HG03066 (cell line): ENCODE results near the gene GABRG3.

Experiments
- ATAC-seq: cut with Tn5 transposase; IDR thresholded peaks from one replicate; pipeline ENCODE4 v1.9.1; 2021; ENCODE audit warnings: low read depth; ENCODE audit not compliant: unreplicated experiment

GABRG3 gene

DNA sequence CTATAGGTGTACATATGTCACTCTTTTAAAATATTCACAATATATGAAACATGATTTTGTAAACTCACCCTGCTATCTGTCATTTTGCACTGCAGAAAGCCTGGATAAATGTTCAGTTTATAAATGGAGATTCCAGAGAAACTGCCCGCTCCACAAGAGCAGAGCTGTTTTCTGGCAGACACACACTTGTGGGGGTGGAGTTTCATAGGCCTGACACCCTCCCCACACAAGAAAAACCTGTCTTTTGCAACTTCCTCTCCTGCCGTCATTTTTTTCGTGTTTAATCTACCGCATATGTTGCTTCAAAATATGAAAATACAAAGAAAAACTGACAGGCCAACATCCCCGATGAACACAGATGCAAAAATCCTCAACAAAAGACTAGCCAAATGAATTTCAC is 479.0 kb downstream of the GABRG3 start:
- ATAC-seq = no peak

- ATAC-seq = no peak
Observed at GRCh38 chr15:27454281-27455075, 483.5 kb downstream of the GABRG3 start.

- ATAC-seq = no peak
Observed at GRCh38 chr15:27456807-27457206, 485.8 kb downstream of the GABRG3 start.

- no peak for ATAC-seq
Observed at GRCh38 chr15:27457766-27458165, 486.8 kb downstream of the GABRG3 start.

DNA sequence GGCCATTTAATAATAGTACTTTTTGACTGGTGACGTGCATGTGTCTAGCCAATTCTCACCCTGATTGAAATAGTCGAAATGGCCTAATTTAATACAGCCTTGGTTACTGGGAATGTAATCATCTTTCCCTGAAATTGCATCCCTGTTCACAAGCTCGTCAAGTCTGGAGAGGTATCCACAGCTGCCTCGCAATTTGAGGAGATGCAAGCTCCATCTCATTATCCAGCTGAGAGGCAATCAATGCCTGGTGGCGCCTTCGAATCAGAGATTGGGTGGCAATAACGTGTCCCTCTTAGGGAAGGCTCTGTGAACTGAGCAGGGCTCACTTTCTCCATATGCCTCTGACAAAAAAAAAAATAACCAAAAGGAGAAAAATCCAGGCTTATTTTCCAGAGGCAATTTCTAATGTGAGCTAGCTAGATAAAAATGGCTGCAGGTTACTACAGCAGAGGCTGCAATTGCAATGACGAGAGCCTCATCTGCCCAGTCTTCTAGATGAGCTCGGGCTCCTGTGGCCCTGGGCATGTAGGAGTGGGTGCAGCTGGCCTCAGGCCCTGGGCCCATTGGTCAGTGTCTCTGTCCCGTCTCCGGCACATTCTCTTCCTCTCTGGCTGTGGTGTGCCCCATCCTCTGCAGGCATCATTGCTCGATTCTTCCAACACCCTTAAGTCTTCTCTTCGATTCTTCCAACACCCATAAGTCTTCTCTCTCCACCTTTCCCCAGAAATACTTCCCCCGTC is 487.5 kb downstream of the GABRG3 start:
- no peak for ATAC-seq

- ATAC-seq = no peak
Observed at GRCh38 chr15:27459836-27460235, 488.9 kb downstream of the GABRG3 start.

DNA sequence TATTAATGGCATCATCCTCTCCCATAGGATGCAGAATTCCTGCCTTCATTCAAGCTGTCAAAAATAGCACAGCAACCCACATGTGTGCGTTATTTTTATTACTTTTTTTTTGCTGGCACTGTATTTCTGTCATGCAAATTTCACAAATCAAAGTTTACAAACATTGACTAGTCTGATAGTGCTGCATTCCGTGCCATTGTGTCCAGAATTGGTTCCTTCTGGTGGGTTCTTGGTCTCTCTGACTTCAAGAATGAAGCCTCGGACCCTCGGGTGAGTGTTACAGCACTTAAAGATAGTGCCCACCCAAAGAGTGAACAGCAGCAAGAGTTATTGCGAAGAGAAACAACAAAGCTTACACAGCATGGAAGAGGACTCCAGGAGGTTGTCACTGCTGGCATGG is 490.2 kb downstream of the GABRG3 start:
- no peak for ATAC-seq

DNA sequence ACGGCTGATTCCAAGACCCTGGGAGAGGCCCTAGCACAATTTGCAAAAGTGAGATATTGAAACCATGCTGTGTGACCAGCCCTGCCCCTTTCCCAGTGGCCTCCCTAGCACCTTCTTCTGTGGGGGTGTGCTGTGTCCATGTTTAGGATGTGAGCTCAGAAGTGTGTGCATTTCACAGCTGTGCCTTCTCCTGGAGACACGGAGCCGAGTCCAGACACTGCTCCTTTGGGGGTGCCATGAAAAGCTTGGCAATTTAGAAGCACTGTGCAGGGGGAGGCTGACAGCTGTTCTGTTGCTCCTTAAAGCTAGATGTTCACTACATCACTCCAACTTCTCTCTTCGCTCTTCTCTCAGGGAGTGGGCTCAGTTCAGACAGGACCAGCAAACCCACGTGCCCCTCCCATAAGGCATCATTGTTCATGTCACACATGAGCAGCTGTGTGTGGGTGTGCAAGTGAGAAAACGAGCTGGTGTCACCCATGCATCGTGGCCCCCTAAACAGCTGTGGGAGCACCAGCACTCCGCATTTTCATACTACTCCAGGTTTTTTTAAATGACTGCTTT is 492.6 kb downstream of the GABRG3 start:
- no peak for ATAC-seq

DNA sequence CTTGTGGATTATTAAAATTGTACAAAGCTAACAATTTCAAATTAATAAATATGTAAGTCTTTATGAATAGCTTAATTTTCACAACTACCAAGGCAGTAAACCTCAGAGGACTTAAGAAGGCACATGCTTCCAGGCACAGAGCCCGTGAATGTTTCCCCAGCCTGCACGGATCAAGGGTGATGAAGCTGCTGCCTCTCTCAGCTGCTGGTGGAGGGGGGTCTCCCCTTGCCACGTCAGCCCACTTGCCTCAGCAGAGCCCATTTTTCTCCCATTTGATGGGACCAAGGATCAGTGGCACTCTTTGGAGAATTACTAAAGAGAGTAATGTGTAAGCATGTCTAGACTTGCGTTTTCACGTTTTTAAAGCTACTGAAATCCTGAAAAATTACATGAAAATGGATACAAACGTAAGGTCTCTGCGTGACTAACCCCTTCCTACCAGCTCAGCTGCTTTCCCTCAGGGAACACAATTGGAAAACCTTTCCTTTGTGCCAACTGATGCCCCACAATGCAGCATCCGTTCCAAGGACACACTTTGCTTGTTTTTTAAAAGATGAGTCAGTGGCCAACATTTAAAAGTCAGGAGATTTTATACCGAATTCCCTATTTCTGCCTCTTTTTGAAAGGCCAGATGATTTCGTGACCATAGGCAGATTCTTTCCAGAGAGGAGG is 494.1 kb downstream of the GABRG3 start:
- ATAC-seq = no peak

DNA sequence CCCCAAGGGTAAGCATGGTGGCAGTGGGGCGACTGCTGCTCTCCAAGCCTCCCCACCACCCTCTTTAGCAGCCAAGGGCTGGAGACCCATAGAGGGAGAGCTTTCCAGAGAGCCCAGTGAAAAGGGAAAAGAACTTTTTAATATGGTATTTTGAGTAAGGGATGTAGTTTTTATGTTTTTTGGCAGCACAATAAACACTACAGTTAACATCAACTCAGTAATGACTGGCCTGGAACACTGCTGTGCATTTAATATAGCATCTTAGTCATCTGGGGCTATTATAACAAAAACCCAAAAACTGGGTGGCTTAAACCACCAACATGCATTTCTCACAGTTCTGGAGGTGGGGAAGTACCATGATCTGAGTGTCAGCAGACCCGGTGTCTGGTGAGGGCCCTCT is 495.8 kb downstream of the GABRG3 start:
- no peak for ATAC-seq

- ATAC-seq = no peak
Observed at GRCh38 chr15:27468151-27468591, 497.2 kb downstream of the GABRG3 start.

GRCh38 chr15:27473845-27474244 is 502.9 kb downstream of the GABRG3 start:
- ATAC-seq = no peak

DNA sequence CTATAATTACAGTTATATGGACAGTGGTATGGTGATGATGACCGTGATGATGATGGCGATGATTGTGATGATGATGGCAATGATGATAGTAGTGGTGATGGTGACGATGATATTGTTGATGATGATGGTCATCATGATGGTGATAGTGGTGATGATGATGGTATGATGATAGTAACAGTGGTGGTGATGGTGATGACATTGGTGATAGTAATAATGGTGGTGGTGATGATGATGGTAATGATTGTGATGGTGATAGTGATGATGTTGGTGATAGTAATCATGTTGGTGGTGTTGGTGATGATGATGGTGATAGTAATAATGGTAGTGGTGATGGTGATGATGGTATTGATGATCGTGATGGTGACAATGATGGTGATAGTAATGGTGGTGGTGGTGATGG is 504.4 kb downstream of the GABRG3 start:
- no peak for ATAC-seq

DNA sequence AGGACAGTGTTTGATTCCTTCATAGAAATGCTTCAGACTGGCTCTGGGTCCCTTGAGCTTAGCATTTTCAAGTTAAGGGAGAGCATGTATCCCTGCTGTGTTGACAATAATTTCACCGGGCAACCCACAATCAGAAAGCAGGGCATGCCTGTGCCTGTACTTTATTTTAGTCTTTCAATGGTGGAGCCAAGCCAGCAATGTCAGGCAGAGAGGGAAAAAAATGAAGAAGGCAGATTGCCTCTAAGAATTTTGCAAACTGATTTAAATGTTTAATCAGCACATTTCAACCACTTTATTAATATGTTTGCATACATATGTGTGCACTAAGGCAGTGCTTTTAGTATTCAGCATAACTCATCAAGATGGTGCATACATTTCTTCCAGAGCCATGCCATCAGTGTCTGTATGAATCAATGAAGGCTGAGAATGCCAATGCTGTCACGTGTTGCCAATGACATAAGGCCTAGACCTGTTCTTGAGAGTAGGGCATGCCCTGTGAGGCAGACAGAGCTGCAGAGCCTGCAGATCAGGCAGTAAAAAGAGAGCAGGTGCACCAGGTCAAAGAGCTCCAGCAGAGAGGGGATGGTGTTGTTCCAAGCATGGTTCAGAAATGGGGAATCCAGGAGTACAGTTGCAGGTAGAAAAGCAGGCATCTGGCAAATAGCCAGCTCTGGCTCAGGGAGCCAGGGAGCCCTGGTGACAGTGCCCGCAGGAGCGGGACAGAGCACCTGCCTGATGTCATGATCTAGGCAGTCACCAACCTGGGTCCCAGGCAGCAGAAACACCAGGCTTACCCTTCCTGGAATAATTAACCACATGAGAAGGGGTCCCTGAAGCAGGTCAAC is 508.5 kb downstream of the GABRG3 start:
- no peak for ATAC-seq

DNA sequence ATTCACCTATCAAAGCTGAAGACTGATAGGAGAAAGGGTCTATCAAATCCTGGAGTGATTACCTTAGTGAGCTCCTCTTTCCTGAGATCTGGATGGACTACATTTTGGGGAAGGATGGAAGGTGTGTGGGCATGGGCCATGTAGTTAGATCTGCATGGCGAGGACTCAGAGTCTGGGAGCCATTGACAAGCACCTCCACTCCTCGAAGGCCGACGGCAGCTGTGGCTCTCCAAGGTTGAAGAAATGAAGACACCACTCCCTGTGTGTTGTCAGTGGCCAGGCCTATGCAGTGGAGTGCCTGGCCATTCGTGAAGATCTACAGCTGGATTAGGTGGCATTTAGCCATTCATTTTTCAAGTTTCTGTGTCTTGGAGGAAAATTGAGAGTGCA is 509.2 kb downstream of the GABRG3 start:
- ATAC-seq = no peak

DNA sequence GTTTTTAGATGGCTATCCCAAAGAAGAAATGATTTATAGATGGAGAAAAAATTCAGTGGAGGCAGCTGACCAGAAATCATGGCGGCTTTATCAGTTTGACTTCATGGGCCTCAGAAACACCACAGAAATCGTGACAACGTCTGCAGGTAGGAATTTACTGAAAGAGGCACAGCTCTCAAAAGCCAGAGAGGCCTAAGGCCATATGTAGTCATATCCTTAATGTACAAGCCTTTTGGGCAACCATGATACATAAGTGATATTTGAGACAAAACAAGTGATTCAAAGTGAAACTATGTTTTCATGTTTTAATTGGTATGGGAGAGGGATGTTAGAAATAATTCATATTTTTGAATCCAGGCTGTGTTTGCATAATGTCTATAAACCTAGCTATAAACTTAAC is 509.7 kb downstream of the GABRG3 start:
- ATAC-seq = no peak

DNA sequence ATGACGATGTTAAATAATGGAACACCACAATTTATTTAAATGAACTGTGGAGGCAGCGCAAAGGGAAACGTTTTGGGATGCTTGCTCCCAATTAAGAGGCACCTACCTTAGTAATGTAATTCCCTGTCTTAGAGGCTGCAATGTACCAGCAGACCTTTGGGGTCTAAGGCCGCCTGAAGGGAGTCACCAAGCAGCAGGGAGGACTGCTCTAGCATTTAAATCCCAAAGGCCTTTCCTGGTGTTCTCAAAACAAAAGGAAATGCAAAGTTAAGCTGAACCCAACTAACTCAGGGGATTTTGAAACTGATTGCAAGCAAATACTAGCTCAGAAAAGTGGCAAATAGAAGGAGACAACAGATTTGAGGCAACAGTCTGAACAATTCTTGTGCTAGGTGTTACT is 510.8 kb downstream of the GABRG3 start:
- no peak for ATAC-seq

GRCh38 chr15:27482287-27482686 is 511.3 kb downstream of the GABRG3 start:
- no peak for ATAC-seq

GRCh38 chr15:27483124-27483523 is 512.1 kb downstream of the GABRG3 start:
- no peak for ATAC-seq

DNA sequence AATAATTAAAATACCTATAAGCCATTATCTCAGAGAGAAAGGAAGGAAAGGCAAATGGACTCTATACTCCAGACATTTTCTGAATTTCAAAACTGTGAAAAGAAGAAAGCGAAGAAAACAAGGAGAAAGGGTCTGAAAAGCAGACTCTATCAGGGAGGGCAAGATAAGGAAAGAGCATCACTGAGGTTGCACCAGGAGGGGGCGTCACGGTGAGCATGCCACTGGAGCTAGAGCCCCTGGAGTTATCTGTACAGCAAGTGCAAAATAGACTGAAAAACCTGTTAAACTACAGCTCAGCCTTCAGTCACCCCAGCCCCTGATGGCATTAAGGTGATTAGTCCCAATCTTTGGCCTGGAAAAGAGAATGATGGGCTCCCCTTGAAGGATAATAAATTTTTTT is 514.3 kb downstream of the GABRG3 start:
- no peak for ATAC-seq
